Activated B cell treated with CpG ODN at 0.5 μM for 24 hours (primary cell): ENCODE results near the gene NFIC. TPM values are rescaled to one million over a fixed set of nuclear protein-coding genes. Genes with fewer than 3 reads are reported as not detected.

Experiments used
- ATAC-seq: fragments of 200-7000 bp; cut with Tn5 transposase; one replicate; pipeline ENCODE4 v1.10.0; 2021; ENCODE audit warnings: low read depth, mild to moderate bottlenecking, moderate library complexity
- CTCF ChIA-PET: fragments of 350-600 bp; sonication (Branson Sonifier 250); formaldehyde crosslinking; loops from one replicate; lab custom pipeline; 2021; ENCODE audit warnings: antibody characterized with exemption; lab: Charles Lee
- POLR2A ChIA-PET: fragments of 350-600 bp; sonication (Branson Sonifier 250); formaldehyde crosslinking; loops from one replicate; lab custom pipeline; 2021; ENCODE audit warnings: antibody characterized with exemption; lab: Charles Lee
- DNase-seq: peaks from one replicate; pipeline ENCODE4 v3.0.0; 2022
- H3K27ac Mint-ChIP-seq: one replicate; pipeline ENCODE4 v1.8.0; 2020; ENCODE audit warnings: mixed read lengths
- H3K27me3 Mint-ChIP-seq: one replicate; pipeline ENCODE4 v1.8.0; 2021; ENCODE audit warnings: mixed read lengths
- H3K36me3 Mint-ChIP-seq: one replicate; pipeline ENCODE4 v1.8.0; 2021; ENCODE audit warnings: low read depth, mixed read lengths
- H3K4me1 Mint-ChIP-seq: one replicate; pipeline ENCODE4 v1.8.0; 2021; ENCODE audit warnings: mixed read lengths
- H3K4me3 Mint-ChIP-seq: one replicate; pipeline ENCODE4 v1.8.0; 2020; ENCODE audit warnings: mild to moderate bottlenecking, mixed read lengths
- H3K9me3 Mint-ChIP-seq: one replicate; pipeline ENCODE4 v1.8.0; 2020; ENCODE audit warnings: mixed read lengths
- intact Hi-C: fragments of 100-400 bp; cut with micrococcal nuclease; formaldehyde crosslinking; loops from one replicate; pipeline ENCODE4 v1.15.1; 2024
- total RNA-seq: library from RNA; stranded (reverse); gene quantifications from 2 replicates; pipeline ENCODE4 v1.2.3, GENCODE V29; 2022
- TF ChIP-seq, protein P1 (sequence below): fragments of 200-600 bp; IDR thresholded peaks from one replicate; pipeline ENCODE4 v1.8.0; 2022; ENCODE audit warnings: antibody characterized with exemption, mild to moderate bottlenecking

Gene NFIC
- total RNA-seq, 1 donor from 2014 or later = 18.8 TPM

DNA sequence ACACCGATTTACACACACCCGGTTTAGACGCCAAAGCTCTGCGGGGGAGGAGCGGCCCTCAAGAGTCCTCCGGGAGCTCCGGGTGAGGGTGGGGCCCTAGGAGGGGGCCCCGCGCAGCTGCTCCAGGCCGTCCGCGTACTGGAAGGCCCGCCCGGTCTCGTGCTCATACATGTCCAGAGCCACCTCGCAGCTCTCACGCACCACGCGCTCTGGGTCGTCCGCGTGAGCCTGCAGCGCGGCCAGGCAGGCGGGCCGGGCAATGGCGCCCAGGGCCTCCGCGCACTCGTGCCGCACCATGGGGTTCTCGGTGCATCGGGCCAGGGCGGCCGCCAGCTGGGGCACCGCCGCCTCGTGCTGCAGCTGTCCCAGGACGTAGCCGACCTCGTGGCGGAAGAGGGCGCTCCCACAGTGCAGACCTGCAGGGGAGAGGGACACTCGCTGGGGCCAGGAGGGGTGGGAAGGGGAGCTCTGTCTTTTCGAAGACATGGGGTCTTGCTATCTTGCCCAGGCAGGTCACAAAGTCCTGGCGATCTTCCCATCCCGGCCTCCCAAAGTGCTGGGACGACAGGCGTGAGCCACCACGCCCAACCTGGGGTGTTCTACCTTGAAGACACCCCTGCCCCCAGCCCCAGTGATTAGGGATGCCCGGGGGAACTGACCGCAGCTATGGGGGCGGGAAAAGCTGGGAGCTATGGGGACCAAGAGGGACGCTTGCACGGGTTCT lies 125.2 kb downstream of the NFIC start:
- no peak for DNase-seq
- intact Hi-C loops = no loop called here
- Mint-ChIP-seq H3K9me3 (no peaks in the 10 kb centered on the region), H3K36me3 (peaks cover 51% of the 10 kb centered on the region), H3K4me1 (no peaks in the 10 kb centered on the region), H3K27ac (no peak overlapping the region), H3K4me3 (no peak overlapping the region), H3K27me3 (no peaks in the 10 kb centered on the region)
- no peak for ATAC-seq
- TF ChIP-seq, protein P1, sequence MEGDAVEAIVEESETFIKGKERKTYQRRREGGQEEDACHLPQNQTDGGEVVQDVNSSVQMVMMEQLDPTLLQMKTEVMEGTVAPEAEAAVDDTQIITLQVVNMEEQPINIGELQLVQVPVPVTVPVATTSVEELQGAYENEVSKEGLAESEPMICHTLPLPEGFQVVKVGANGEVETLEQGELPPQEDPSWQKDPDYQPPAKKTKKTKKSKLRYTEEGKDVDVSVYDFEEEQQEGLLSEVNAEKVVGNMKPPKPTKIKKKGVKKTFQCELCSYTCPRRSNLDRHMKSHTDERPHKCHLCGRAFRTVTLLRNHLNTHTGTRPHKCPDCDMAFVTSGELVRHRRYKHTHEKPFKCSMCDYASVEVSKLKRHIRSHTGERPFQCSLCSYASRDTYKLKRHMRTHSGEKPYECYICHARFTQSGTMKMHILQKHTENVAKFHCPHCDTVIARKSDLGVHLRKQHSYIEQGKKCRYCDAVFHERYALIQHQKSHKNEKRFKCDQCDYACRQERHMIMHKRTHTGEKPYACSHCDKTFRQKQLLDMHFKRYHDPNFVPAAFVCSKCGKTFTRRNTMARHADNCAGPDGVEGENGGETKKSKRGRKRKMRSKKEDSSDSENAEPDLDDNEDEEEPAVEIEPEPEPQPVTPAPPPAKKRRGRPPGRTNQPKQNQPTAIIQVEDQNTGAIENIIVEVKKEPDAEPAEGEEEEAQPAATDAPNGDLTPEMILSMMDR = no peak
- POLR2A ChIA-PET = interaction anchor here (0.5 kb wide), 1 partner anchor 11 kb away, joined by 5 read pairs; no protein-coding TSS in a partner anchor
- CTCF ChIA-PET = no interaction called here

- intact Hi-C loops = no loop called here
- POLR2A ChIA-PET = interaction anchor here (0.5 kb wide), 1 partner anchor 11 kb away, joined by 5 read pairs; no protein-coding TSS in a partner anchor
- CTCF ChIA-PET = no interaction called here
- no peaks in the 10 kb centered on the region for H3K27me3 Mint-ChIP-seq
- TF ChIP-seq, protein P1 = no peak
- peaks cover 55% of the 10 kb centered on the region for H3K36me3 Mint-ChIP-seq
- H3K4me1 Mint-ChIP-seq = no peaks in the 10 kb centered on the region
- H3K9me3 Mint-ChIP-seq = no peaks in the 10 kb centered on the region
- DNase-seq (no peak), ATAC-seq (no peak)
- H3K27ac Mint-ChIP-seq = no peak overlapping the region
- H3K4me3 Mint-ChIP-seq = no peak overlapping the region
These were observed 125.9 kb downstream of the NFIC start for GRCh38 chr19:3492131-3492839.

- TF ChIP-seq, protein P1 = no peak
- DNase-seq = no peak
- Mint-ChIP-seq H3K4me1 (peaks cover under 1% of the 10 kb centered on the region), H3K36me3 (peaks cover 57% of the 10 kb centered on the region), H3K27ac (no peak overlapping the region), H3K27me3 (no peaks in the 10 kb centered on the region), H3K4me3 (no peak overlapping the region), H3K9me3 (no peaks in the 10 kb centered on the region)
- ATAC-seq = no peak
- CTCF ChIA-PET = no interaction called here
- intact Hi-C loops = no loop called here
- POLR2A ChIA-PET = no interaction called here
These were observed 126.5 kb downstream of the NFIC start for GRCh38 chr19:3492919-3493318.

- TF ChIP-seq, protein P1 = no peak
- H3K36me3 Mint-ChIP-seq = peaks cover 56% of the 10 kb centered on the region
- peaks cover 2% of the 10 kb centered on the region for H3K4me1 Mint-ChIP-seq
- no peaks in the 10 kb centered on the region for H3K9me3 Mint-ChIP-seq
- ATAC-seq = no peak
- POLR2A ChIA-PET = no interaction called here
- H3K27me3 Mint-ChIP-seq = no peaks in the 10 kb centered on the region
- intact Hi-C loops = no loop called here
- no peak overlapping the region for H3K4me3 Mint-ChIP-seq
- DNase-seq = no peak
- CTCF ChIA-PET = no interaction called here
- no peak overlapping the region for H3K27ac Mint-ChIP-seq
These were observed 127.3 kb downstream of the NFIC start for GRCh38 chr19:3493651-3494050.

DNA sequence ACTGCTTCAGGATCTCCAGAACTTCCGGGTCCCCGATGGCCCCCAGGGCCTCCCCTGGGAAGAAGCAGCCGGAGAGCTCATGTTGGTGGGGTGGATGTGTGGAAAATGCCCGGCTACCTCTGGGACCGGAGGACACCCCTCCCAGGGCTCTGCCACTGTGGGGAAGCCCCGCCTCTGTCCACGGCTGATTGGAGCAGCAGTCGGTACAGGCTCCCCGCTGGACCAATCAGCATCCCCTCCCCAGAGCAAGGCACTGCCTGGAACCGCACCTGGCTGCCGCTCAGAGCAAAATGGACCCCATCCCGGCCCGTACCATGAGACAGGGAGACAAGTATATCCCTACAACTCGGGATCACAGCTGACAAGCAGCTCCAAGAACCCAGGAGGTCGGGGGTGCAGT lies 127.7 kb downstream of the NFIC start:
- Mint-ChIP-seq H3K27ac (no peak overlapping the region), H3K27me3 (no peaks in the 10 kb centered on the region), H3K4me1 (peaks cover 4% of the 10 kb centered on the region), H3K9me3 (no peaks in the 10 kb centered on the region), H3K4me3 (no peak overlapping the region), H3K36me3 (peaks cover 57% of the 10 kb centered on the region)
- DNase-seq = no peak
- ChIA-PET POLR2A (no interaction called here), CTCF (interaction anchor here (1.1 kb wide), 1 partner anchor 9 kb away, joined by 5 read pairs; no protein-coding TSS in a partner anchor)
- TF ChIP-seq, protein P1 = no peak
- intact Hi-C loops = no loop called here
- ATAC-seq = peak; percentile 54
